ENCODE results near the gene ARHGAP26. TPM values are rescaled to one million over a fixed set of nuclear protein-coding genes. Genes with fewer than 3 reads are reported as not detected.

Gene ARHGAP26
- total RNA-seq, 2 experiments from 2014 or later: 10.2 to 11.0 TPM

DNA sequence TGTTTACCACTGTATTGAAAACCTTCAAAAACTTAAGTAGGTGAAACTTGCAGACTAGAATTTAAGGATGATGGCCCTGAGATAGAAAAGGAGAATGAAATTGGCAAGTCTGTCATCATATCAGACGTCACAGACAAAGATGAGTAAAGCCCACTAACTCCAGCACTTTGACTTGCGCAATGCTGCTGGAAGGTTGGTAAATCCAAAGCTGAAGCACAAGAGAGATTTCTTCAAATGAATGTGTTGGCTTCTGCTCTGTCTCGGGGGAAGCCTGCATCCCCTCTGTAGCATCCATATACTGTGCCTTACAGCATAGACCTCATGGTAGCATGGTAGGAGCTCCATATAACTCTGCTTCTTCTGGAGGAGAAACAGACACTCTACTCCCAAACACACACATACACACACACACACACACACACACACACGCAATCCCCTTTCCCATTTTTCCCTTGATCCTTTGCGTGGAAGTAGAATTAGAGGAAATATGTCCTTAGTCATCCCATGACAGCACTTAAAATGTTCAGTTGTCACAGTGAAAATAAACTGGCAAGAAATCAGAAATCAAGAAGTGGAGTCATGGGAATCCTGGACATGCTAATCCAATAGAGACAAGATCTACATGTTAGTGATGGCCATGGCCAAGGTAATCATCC lies 391.8 kb downstream of the ARHGAP26 start:
- no peak overlapping the region for H3K27ac Mint-ChIP-seq
- DNase-seq: no peak
- no peaks in the 10 kb centered on the region for H3K4me1 Mint-ChIP-seq
- no peaks in the 10 kb centered on the region for H3K9me3 Mint-ChIP-seq
- H3K27me3 Mint-ChIP-seq: no peaks in the 10 kb centered on the region
- H3K36me3 Mint-ChIP-seq: peaks cover 15% of the 10 kb centered on the region
- no peak overlapping the region for H3K4me3 Mint-ChIP-seq

DNA sequence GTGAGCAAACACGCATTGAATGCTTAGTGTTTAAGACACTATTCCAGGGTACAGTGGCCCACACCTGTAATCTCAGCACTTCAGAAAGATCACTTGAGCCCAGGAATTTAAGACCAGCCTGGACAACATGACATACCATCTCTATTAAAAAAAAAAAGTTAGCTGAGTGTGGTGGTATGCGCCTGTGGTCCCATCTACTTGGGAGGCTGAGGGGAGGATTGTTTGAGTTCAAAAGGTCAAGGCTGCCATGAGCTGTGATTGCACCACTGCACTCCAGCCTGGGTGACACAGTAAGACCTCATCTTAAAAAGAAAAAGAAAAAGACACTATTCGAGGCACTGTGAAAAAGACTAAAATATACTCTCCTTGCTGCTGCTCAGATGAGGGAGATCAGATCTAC lies 392.6 kb downstream of the ARHGAP26 start:
- DNase-seq: no peak
- Mint-ChIP-seq H3K9me3 (no peaks in the 10 kb centered on the region), H3K27ac (no peak overlapping the region), H3K36me3 (peaks cover 13% of the 10 kb centered on the region), H3K27me3 (no peaks in the 10 kb centered on the region), H3K4me1 (no peaks in the 10 kb centered on the region), H3K4me3 (no peak overlapping the region)

DNA sequence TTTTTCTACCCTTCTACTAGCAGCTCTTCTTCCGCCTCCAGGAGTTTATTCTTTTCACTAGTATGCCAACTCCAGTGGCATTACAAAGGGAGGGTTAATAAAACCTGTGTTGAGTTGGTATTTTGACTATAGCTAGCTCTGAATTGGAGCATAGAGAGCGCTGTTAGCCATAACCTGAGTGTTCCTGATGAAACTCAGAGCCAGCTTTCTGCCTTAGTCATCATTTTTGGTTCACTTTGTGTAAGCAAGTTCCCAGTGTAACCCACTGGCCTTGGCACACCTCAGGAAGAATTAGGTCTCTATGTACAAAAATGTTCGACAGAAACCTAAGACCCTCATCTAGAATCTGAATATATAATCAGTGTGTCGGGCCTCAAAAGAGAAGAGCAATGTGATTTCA lies 394.4 kb downstream of the ARHGAP26 start:
- Mint-ChIP-seq H3K4me3 (no peak overlapping the region), H3K4me1 (no peaks in the 10 kb centered on the region), H3K27me3 (no peaks in the 10 kb centered on the region), H3K27ac (no peak overlapping the region), H3K9me3 (no peaks in the 10 kb centered on the region), H3K36me3 (peaks cover 11% of the 10 kb centered on the region)
- DNase-seq: no peak

DNA sequence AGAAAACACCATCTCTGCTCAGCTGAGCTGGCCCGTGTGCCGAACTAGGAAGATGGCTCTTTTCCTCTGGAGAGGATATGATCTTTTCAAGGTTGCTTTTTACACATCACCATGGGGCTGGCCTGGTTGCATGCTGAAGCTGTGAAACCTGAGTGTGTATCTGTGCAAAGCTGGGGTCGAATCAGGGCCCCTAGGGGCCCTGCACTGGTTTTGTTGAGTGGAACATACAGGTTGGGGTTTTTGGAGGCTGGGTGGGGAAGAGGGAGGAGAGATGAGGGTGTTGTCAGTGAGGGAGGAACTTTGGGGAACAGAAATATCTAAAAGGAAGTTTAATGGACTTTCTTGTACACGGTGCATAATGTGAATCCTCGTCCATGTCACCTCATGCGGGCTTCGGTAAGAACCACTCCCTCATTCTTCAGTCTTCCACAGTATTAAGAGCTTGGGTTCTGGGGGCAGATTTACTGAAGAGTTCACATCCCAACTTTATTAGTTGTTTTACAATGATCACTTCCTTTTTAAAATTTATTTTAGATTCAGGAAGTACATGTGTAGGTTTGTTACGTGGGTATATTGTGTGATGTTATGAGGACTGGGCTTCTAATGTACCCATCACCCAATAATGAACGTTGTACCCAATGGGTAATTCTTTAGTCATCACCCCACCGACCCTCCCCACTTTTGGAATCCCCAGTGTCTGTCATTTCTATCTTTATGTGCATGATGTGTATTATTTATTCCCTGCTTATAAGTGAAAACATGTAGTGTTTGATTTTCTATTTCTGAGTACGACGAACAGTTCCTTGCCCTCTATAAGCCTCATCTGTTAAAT lies 395.1 kb downstream of the ARHGAP26 start:
- no peak for DNase-seq
- no peak overlapping the region for H3K27ac Mint-ChIP-seq
- no peak overlapping the region for H3K4me3 Mint-ChIP-seq
- H3K9me3 Mint-ChIP-seq: no peaks in the 10 kb centered on the region
- no peaks in the 10 kb centered on the region for H3K4me1 Mint-ChIP-seq
- no peaks in the 10 kb centered on the region for H3K27me3 Mint-ChIP-seq
- peaks cover 11% of the 10 kb centered on the region for H3K36me3 Mint-ChIP-seq

DNA sequence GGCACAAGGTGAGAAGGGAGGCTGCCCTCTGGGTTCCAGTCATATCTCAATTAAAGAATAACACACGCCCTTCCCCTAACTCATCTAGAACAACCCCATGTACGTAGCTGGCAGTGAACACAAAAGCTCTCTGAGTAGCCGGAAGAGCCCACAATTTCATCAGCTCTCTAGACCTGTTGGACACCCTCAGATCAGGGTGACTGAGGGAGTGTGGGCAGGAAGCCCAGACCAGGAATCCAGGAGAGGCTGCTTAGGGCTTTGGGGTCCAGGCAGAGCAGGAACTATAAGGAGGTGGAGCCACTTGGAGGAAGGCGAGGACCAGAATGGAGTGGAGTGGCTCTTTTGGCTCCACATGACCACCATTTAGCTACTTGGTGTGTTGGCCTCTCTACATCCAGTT lies 395.9 kb downstream of the ARHGAP26 start:
- Mint-ChIP-seq H3K4me1 (no peaks in the 10 kb centered on the region), H3K27ac (no peak overlapping the region)

DNA sequence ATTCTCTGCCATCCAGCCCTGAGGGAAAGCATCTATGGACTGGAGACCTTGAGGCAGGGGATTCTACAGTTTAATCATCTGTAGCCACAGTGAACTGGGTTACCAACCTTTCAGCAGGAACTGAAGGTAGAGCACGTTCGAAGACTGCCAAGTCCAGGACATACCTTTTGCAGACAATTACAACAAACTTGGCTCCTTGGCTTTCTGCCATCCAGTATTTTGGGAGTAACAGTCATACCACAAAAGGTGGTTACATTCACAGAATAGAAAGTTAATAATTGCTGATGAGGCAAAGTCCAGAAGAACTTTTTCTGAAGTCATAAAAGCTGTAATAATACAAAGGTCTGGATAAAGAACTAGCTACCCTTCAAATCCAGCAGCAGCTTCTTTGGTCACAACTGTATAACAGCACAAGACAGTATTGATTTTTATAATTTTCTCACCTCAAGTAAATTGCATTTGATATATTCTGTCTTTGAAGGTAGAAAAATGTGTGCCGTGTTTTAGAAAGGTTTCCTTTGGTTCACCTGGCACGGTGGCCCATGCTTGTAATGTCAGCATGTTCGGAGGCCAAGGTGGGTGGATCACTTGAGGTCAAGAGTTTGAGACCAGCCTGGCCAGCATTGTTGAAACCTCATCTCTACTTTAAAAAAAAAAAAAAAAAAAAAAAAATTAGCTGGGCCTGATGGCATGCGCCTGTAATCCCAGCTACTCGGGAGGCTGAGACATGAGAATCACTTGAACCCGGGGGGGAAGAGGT lies 396.7 kb downstream of the ARHGAP26 start:
- Mint-ChIP-seq H3K4me1 (no peaks in the 10 kb centered on the region), H3K4me3 (no peak overlapping the region), H3K27ac (no peak overlapping the region), H3K9me3 (no peaks in the 10 kb centered on the region), H3K36me3 (peaks cover 11% of the 10 kb centered on the region), H3K27me3 (no peaks in the 10 kb centered on the region)
- no peak for DNase-seq

More for the DNA sequence above, 395.9 kb downstream of the ARHGAP26 start:
- Mint-ChIP-seq H3K9me3 (no peaks in the 10 kb centered on the region), H3K4me3 (no peak overlapping the region), H3K36me3 (peaks cover 11% of the 10 kb centered on the region), H3K27me3 (no peaks in the 10 kb centered on the region)
- DNase-seq: no peak

DNA sequence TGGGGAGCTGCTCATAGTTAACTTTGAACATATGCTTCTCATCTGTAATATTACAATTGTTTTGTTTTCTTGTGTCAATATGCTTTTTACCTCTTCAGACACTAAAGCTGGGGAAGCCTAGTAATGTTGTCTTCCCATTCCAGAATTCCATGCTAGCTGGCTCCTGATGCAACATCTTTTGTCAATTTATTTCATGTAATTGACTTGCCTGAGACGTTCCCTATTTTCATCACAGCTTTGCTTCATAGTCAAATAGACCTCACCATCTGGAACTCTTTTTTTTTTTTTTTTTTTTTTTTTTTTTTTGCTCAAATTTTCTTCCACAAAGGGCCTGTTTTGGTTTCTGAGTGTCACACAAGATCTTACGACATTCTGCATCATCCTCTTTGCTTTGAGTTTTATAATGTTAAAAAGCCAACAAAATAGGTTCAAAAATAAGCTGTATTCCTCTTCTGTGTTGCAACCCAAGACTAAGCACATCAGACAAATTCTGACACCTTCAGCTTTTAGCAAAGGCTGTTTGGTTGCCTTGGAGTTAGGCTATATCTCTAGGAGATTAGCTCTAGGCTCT lies 398.1 kb downstream of the ARHGAP26 start:
- no peaks in the 10 kb centered on the region for H3K4me1 Mint-ChIP-seq
- H3K27ac Mint-ChIP-seq: no peak overlapping the region
- H3K9me3 Mint-ChIP-seq: no peaks in the 10 kb centered on the region
- no peaks in the 10 kb centered on the region for H3K27me3 Mint-ChIP-seq
- DNase-seq: no peak
- H3K36me3 Mint-ChIP-seq: peaks cover 9% of the 10 kb centered on the region
- H3K4me3 Mint-ChIP-seq: no peak overlapping the region

DNA sequence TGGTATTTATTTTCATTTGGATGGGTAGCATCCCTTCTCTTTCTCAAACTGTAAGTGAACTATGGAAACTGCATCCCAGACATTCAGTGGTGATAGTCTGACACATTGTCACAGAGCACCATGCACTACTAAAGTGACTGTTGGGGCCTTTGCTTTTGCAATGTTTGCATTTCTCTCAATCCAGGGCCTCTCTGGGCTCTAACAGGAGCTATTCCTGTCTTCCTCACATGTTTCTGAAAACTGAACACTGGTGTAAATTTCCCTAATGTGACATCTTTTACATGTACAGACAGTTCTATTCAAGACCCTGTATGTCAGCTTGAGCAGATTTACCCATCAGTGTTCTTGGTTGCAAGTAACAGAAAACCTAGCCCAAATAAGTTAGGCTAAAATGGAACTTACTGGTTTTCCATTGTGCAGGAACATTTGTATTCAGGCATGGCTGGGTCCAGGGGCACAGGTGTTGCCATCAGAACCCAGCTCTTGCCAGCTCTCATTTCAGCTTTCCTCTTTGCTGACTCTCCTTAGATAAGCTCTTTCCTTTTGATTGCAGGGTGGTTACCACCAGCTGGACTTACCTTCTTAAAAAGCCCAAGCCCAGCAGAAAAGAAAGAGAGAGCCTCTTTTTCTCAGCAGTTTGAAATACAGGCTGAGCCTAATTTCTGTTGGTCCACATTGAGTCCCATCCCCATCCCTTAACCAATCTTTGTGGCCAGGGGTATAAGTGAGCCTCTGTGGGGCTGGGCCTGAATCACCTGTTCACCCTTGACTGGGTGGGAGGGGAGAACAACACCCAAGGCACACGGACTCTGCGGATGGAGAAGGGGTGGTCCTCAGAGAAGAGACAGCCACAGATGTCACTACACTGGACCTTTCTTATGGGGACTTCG lies 399.0 kb downstream of the ARHGAP26 start:
- H3K4me1 Mint-ChIP-seq: no peaks in the 10 kb centered on the region
- peaks cover 8% of the 10 kb centered on the region for H3K36me3 Mint-ChIP-seq
- H3K9me3 Mint-ChIP-seq: no peaks in the 10 kb centered on the region
- no peaks in the 10 kb centered on the region for H3K27me3 Mint-ChIP-seq
- no peak overlapping the region for H3K27ac Mint-ChIP-seq
- DNase-seq: no peak
- no peak overlapping the region for H3K4me3 Mint-ChIP-seq

DNA sequence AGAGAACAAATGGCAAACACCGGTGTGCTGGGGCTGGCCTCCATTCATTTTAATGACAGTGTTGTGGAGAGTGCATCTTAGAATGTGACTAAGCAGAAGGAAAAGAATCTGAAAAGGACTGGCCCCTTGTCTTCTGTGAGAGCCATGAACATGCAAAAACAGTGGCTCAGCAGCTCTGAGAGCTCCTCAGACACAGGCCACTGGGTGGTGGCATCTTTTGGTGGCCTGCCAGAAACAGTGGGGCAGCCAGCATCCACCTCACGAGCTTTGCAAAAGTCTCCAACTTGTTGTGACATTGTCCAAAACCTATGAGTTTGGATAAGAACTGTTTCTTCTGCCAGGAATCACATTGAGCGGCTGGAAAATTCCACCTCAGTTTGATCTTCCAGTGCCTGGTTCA lies 399.9 kb downstream of the ARHGAP26 start:
- no peak for DNase-seq
- H3K4me1 Mint-ChIP-seq: no peaks in the 10 kb centered on the region
- no peak overlapping the region for H3K4me3 Mint-ChIP-seq
- no peak overlapping the region for H3K27ac Mint-ChIP-seq
- no peaks in the 10 kb centered on the region for H3K27me3 Mint-ChIP-seq
- peaks cover 8% of the 10 kb centered on the region for H3K36me3 Mint-ChIP-seq
- H3K9me3 Mint-ChIP-seq: no peaks in the 10 kb centered on the region

DNA sequence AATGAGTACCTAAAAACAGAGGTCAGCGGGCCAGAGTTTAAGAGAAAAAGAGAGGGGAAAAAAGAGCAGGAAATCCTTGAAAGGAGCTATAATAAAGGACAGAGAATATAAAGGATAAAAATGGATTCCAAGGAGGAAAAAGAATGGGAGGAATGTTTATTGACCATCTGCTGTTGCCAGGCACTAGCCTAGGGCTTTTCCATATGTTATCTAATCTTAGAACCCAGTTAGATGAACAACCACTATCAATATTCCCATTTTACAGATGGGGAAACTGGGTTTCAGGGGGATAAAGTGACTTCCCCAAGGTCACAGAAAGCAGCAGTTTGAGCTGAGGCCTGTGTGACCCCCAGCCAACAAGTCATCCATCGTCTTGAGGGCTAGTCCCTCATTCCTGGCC lies 400.8 kb downstream of the ARHGAP26 start:
- Mint-ChIP-seq H3K4me1 (no peaks in the 10 kb centered on the region), H3K9me3 (no peaks in the 10 kb centered on the region), H3K4me3 (no peak overlapping the region), H3K27me3 (no peaks in the 10 kb centered on the region), H3K27ac (no peak overlapping the region), H3K36me3 (peaks cover 5% of the 10 kb centered on the region)
- no peak for DNase-seq

DNA sequence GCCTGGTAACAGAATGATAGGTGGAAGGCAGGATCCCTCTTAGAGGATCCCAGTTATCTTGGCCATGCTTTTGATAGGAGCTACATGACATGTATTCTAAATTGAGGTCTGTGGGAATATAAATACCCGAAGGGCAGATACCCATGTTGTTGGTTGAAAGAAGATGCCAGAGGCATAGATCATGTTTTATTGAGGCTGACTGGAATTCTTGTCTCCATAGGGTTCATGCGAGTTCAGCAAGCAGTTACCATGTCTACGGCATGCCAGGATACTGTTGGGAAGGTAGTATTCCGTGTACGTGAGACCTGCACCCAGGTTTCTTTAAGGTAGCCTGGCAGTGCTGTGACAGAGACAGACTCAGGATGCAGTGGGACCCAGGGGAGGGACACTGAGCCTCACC lies 402.6 kb downstream of the ARHGAP26 start:
- no peak overlapping the region for H3K4me3 Mint-ChIP-seq
- DNase-seq: no peak
- H3K9me3 Mint-ChIP-seq: no peaks in the 10 kb centered on the region
- no peak overlapping the region for H3K27ac Mint-ChIP-seq
- peaks cover 3% of the 10 kb centered on the region for H3K36me3 Mint-ChIP-seq
- no peaks in the 10 kb centered on the region for H3K27me3 Mint-ChIP-seq
- no peaks in the 10 kb centered on the region for H3K4me1 Mint-ChIP-seq

DNA sequence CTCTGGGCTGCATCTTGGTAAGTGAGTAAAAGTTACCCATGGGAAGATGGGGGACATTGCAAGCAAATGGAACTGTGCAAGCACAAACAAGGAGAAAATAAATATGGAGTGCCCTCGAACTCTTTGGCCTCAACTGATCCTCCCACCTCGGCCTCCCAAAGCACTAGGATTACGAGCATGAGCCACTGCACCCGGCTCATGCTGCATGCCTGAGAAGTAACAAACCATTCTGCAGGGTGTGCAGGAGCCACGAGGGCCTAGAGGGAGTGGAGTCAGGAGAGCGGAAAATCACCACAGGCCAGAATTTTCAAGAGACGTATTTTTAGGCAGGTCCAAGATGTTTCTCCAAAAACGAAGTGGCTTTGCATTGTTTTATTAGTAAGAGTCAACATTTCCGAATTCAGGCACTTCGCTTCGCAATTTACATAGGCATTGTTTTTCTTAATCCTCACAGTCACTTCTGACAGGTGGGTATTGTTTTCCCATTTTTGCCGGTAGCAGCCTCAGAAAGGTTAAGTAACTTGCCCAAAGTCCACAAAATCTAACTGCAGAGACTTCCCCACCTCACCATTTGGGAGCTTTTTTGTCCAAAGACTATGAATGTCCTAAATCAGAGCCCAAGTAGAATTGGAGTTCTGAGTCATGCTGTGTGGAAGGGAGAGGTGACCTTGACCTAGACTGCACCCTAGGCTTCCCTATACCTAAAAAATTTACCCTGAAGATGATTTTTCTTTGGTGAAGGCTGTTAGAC lies 403.1 kb downstream of the ARHGAP26 start:
- no peak for DNase-seq
- Mint-ChIP-seq H3K27me3 (no peaks in the 10 kb centered on the region), H3K4me3 (no peak overlapping the region), H3K9me3 (no peaks in the 10 kb centered on the region), H3K27ac (no peak overlapping the region), H3K4me1 (no peaks in the 10 kb centered on the region), H3K36me3 (peaks cover 3% of the 10 kb centered on the region)

DNA sequence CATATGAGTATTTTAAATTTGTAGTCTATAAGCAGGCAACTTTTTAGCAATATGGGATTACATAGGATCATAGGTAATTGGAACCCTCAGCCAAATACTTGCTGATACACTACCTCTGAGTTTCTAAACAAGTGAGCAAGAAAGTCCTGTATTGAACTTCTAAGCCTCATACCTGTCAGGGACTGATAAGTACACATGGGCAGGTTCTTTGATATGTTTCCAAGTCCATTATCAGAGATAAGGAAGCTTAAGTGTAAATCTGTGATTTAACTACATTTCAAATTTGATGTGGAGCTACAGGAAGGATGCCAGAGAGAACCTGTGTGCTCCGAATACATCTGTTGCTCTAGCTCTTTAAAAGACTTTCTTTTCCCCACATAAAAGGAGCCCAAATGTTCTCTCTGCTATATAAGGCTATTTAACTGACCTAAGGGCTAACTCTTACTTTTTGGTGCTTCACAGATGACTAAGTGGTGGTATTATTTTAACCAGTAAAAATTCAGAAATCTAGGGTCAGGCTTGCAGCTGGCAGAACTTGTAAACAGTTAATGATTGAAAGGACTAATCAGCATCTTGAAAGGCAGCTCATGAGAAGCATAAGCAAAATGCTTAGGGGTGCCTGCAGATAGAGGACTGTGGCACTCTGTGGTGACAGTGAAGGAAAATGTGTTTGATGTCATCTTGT lies 404.7 kb downstream of the ARHGAP26 start:
- H3K36me3 Mint-ChIP-seq: peaks cover 6% of the 10 kb centered on the region

More for the DNA sequence above, 404.7 kb downstream of the ARHGAP26 start:
- no peaks in the 10 kb centered on the region for H3K27me3 Mint-ChIP-seq
- DNase-seq: no peak
- no peaks in the 10 kb centered on the region for H3K4me1 Mint-ChIP-seq
- H3K27ac Mint-ChIP-seq: no peak overlapping the region
- no peaks in the 10 kb centered on the region for H3K9me3 Mint-ChIP-seq
- H3K4me3 Mint-ChIP-seq: no peak overlapping the region
